IPS-18c (cell line): ENCODE measurements around the gene MRPS27.
"Not testable (repeated sequence)": the region's sequence is repeated elsewhere in the genome, so short reads cannot be mapped to it uniquely, and the experiment has no call there.

ENCODE experiments used
- H3K4me3 ChIP-seq: 2 replicates; pipeline ENCODE4 v1.7.0; 2013; ENCODE audit warnings: low read depth, mild to moderate bottlenecking, low read length, moderate library complexity; ENCODE audit not compliant: insufficient read depth
- H3K9me3 ChIP-seq: one replicate; pipeline ENCODE4 v1.6.1; 2013; ENCODE audit warnings: mild to moderate bottlenecking, low read length, moderate library complexity; ENCODE audit not compliant: control insufficient read depth, insufficient read depth

The MRPS27 gene

DNA sequence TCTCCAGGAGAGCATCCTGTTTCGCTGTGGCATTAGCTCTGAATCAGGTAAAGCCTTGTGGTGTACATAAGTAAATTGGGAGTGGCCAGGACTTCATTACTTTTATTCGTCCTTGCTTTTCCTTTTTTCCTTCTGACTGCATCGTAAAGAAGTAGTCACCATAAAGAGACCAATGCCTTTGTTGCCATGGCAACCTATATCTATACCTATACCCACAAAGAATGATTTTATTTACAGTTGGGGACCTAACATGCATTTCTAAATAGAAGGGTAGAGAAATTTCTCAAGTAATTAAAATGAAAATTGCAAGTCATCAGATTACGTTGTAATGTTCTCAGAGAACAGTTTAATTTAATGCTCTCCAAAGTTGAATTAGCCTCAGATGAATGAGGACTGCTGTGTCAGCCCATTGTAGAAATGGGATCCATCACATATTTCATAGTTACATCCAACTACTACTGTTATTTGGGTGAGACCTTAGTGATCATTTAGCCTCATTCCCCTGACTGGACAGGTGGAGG, 18.7 kb upstream of the MRPS27 start:
- H3K9me3 ChIP-seq, result no peaks in the 10 kb centered on the region
- no peak overlapping the region for H3K4me3 ChIP-seq

DNA sequence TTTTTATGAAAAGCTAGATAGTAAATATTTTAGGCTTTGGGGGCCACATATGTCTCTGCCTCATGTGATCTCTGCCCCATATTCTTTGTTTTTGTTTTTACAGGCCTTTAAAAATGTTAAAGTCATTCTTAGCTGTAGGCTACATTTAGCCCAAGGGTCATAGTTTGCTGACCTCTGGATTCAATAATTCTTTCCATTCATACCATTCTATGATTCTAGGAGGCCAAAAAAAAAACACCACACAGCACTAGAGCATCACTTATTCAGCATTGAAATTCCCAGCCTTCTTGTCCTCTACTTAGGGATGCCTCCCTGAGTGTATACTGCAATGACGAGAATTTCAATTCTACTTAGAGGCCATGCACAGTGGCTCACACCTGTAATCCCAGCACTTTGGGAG, 17.1 kb upstream of the MRPS27 start:
- Histone ChIP-seq H3K4me3 (no peak overlapping the region), H3K9me3 (no peaks in the 10 kb centered on the region)

DNA sequence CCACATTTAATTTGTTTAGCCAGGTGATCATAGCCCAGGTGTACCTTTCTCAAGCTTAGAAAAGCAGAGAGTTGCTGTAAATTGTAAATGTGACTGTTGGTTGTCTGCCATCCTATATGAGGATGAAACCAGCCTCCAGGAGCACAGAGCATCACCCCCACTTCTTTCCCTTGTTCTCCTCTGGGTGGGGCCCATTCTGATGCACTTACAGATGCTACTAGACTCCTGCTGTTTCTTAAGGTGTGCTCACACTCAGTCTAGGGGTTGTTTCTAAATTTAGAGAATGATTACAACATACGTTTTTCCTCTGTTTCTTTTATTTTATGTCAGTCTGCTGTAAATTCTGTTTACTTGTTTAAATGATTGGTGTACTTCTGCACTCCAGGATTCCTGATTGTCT, 10.7 kb upstream of the MRPS27 start:
- H3K4me3 ChIP-seq, result no peak overlapping the region

DNA sequence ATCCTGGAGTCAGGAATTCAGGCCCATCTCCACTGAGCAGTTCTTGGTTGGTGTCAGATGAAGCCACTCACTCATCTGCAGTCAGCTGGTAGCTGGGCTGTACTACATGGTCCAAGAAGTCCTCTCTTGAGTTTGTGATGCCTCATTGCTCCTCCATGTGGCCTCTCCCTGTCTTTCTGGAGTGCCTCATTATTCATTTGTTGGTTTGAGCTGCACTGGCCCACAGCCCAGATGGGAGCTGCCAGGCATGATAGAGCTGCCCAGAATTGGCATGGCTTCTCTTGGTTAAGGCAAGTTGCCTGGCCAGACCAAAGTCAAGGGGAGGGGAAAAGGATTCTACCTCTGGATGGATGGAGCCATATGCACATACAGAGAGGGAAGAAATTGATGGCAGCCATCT, 8.1 kb upstream of the MRPS27 start:
- no peaks in the 10 kb centered on the region for H3K9me3 ChIP-seq
- no peak overlapping the region for H3K4me3 ChIP-seq

More for the DNA sequence above, 10.7 kb upstream of the MRPS27 start:
- no peaks in the 10 kb centered on the region for H3K9me3 ChIP-seq

DNA sequence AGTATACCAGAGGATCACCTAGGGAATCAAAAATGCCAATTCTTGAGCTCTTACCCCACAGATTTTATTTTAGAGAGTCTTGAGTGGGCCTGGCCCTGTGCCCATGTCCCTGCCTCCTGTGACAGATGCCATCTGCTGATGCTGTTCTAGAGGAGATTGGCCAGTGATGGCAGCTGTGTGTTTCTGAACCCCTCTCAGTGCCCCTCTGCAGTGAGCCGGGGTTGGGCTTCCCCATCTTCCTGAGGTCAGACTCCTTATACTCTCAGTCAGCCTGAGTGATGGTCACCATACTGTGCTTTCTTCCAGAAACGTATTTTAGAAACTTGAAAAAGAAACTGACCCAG, 6.2 kb upstream of the MRPS27 start:
- H3K4me3 ChIP-seq, result no peak overlapping the region
- H3K9me3 ChIP-seq, result no peaks in the 10 kb centered on the region

DNA sequence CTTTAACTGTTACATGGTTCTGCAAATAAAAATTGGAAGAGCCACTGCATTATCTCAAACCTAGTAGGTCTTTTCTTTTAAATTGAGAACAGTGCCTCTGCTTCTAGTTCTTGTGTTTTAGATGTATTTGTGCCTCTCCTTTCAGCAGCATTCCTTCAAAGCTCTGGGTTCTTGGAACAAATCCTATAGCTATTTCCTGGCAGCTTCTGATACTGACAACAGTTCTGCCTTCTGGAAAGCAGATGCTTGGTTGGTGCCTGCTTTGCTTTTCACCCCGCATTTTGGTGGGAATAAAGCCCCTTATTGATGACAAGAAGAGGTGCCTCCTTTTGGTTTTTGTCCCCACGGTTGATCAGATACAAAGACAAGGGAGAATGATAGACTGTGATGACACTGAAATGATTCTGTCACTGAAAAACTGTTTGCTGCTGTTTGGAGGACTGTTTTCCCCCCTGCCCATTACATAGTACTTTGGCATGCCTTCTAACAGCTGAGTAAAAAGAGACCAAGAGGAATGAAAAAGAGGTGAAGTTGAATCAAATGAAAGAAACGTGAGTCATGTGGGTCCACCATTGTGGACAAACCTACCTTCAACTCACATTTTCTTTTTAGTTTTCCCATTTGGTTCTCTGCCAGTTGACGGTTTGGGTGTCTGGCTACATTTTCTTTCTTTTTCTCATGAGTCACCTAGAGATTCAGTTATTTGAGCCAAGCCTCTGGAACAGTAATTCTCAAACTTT, 5.7 kb upstream of the MRPS27 start:
- no peak overlapping the region for H3K4me3 ChIP-seq
- H3K9me3 ChIP-seq, result no peaks in the 10 kb centered on the region

DNA sequence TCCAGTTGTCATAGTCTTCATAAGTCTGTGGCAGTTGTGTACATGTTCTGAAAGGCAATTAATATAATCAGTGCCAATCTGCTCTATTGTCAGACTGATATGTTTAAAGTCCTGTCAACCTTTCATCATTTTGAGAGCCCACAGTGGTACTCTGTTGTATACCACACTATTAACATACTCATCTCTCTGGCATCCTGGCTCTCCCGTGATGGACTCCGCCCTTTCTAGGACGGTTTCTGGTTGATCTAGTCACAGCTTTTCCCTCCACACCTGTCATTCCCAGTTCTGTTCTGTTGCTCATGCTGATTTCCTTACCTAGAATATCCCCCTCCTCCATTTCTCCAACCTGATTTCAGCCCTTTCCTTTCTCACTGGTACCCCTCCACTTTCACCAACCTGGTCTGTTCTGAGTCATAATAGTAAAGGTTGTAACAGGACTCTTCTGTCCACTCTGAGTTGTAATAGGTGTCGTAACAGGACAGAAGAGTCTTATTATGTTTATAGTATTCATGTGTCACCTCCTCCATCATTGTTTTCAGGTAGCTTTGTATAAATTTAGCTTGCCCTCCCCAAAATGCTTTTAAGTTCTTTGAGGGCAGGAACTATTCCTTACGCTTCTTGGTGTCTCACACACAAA, 4.3 kb upstream of the MRPS27 start:
- Histone ChIP-seq H3K9me3 (no peaks in the 10 kb centered on the region), H3K4me3 (no peak overlapping the region)

DNA sequence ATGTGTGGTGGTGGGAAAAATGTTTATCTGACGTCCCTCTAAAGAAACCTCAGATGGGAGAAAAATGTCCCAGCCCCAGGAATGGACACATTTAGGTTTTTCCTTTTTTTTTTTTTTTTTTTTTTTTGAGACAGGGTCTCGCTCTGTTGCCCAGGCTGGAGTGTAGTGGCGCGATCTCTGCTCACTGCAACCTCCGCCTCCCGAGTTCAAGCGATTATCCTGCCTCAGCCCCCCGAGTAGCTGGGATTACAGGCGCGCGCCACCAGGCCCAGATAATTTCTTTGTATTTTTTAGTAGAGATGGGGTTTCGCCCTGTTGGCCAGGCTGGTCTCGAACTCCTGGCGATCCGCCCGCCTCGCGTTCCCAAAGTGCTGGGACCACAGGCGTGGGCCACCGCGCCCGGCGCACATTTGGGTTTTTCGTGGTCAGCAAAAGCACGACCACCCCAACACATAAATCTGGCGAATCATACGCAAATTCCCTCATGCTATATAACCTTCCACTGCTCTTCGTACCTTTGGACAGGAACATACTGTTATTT, 535 bp downstream of the MRPS27 start:
- H3K9me3 ChIP-seq, result not testable (repeated sequence)
- peak overlapping the region; percentile 97 for H3K4me3 ChIP-seq

DNA sequence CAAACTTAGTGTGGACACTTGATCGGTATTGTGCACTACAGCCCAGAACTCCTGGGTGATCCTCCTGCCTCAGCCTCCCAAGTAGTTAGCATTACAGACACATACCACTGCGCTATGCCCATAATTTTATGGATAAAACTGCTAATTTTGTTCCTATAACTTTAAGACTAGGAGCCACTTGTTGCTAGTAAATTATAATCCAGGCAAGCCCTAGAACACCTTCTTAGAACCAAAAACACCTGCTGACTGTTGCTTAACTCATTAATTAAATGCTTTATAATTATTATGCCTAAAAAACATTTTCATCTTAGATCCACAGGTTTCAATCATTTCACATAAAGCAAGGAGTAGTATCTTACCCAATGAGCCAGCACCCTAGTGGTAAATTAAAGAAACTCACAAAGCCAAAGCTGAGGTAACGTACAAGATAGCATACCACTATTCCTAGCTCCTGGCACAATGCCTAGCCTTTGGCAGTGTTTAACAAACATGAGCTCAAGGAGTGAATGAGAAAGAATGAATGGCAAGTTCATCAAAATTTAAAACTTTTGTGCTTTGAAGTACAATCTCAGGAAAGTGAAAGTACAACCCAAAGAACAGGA, 5.4 kb downstream of the MRPS27 start:
- Histone ChIP-seq H3K4me3 (no peak overlapping the region), H3K9me3 (peaks cover 2% of the 10 kb centered on the region)

DNA sequence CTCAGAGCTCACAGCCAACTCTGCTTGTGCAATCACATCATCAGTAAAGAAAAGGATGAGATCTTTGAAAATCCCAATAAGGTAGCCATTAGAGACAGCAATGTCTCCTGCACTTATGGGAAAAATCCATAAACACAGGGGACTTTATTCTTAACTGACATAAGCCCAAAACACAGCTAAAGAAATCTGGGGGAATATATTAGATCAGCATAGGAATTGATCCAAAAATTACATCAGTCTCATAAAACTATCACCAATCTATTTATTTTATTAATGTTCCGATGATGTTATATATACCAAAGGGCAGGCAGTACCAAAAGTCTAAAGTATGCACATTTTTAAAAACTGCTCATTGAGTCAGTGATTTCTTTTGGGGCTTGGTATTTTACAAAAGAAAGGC, 6.9 kb downstream of the MRPS27 start:
- Histone ChIP-seq H3K4me3 (no peak overlapping the region), H3K9me3 (peaks cover under 1% of the 10 kb centered on the region)

DNA sequence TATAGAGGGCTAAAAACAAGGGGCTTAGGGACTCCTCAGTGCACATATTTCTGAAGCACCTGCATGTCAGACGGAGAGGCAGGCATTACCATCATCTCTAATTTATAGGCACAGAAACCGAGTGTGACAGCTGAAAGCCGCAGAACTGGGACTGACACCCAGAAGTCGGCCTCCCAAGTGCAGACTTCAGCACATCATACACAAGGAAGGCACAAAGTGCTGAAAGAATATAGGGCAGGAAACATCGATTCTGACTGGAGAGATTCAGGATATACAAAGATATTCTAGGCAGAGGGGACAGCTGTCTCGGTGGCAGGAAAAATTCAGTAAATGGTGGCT, 11.2 kb downstream of the MRPS27 start:
- Histone ChIP-seq H3K4me3 (peak overlapping the region; percentile 34; the same call in 1 of the 2 replicates), H3K9me3 (no peaks in the 10 kb centered on the region)

DNA sequence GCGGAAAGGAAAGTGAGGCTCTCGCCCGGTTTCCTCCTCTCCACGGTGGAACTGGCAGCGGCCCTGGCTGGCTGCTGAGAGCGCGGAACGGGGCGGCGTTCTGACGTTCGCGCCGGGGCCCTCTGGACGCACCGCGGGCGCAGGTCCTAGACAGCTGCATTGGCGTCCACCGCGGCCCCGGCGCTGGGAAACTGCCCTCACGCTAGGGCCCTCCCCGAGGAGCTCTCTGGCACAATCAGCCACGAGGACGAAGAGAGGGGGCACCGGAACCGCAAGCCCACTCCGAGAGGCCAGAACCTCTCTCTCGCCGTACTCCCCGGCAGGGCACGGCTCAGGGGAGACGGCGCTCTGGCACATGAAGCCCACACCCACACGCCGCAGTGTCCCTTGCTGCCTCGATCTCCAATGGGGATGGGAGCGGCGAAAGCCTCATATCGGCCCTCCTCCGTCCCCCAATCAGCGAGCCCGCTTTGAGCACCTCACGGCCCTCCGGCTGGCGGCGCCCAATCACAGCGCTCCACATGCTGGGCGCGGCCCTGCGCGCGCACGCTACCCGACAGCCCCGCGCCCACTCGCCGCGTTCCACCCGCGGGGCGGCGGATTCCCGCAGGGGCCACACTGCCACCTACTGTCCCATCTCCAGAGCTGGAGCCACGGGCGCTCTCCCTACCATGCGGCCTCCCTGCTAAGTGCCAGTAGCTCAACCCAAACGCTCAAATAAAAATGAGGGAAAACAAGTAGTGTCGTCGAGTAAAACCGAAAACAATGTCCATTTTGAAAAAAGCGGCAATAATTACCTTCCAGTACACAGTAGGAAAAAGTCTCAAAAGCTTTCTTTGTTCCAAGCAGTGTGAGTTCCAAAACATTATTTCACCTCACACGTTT, 11.8 kb downstream of the MRPS27 start:
- no peaks in the 10 kb centered on the region for H3K9me3 ChIP-seq
- peak overlapping the region; percentile 61 for H3K4me3 ChIP-seq

DNA sequence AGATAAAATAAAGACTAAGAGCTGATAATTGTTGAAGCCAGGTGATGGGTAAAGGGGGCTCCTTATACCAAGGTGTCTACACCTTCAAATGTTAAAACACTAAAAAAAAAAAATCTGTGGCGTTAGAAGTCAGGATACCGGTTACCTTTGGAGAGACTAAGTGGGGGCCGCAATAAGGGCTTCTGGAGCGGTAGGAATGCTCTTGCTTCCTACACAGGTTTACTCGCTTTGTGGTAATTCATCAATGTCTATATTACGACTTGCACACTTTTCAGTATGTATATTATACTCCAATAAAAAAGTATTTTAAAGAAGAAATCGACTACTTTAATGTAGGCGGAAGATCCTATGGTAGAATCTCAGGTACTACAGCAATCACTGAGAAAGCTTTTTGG, 12.5 kb downstream of the MRPS27 start:
- peak overlapping the region; percentile 61 for H3K4me3 ChIP-seq
- no peaks in the 10 kb centered on the region for H3K9me3 ChIP-seq

DNA sequence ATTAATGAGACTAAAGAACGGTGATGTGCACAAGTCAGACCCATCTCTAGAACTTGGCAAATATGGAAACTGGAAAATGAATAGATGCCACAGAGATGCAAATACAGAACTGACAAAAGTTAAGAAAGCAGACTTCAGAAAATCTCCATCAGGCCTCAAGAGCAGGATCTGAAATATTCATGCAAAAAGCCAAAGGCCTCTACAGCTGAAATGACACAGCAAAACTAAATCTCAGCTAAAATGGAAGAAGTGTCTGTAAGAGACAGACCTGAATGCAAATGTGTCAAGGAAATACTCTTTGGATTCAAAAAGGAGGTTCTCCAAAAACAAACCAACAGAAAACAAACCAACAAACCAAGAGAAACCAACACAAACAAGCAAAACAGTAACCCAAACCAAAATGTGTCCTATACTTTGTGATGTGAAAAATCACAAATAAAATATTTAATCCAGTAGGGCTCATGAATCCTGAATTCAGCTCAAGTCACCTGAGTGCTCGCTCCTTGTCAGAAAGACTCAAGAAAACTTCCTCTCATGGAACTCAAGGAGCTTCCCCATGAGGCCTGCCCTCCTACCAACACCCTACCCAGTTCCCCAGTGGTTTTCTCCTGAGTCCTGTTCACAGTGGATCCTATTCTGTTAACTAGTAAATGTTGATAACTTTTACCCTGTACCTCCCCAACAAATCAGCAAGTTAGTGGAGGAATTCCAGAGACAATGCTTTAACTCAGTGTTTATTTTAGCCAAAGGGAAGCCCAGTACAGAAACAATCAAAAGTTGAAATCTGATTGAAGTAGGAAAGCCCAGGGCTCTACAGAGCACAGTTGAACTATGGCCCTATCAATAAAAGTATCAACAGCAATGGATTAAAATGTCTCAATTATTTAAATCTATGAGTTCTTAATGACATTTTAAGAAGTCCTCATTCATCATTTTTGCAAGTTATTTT, 14.6 kb downstream of the MRPS27 start:
- Histone ChIP-seq H3K4me3 (no peak overlapping the region), H3K9me3 (no peaks in the 10 kb centered on the region)

DNA sequence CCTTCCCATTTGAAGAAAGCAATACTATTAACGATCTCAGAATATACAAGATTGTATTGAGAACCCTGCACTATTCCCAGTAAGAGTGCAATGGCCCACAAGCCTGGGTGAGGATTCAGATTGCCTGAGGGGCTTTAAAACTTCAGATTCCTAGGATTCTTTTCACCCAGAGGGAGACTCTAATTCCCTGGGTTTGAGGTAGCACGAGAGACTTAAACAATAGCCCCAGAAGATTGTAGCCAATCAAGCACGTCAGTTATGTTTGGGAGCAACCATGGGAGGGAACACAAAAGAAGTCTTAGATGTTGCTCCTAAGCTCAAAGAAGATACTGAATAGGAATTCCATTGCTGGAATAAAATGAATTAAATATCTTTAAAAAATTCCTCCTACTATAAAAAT, 17.9 kb downstream of the MRPS27 start:
- Histone ChIP-seq H3K4me3 (no peak overlapping the region), H3K9me3 (no peaks in the 10 kb centered on the region)

DNA sequence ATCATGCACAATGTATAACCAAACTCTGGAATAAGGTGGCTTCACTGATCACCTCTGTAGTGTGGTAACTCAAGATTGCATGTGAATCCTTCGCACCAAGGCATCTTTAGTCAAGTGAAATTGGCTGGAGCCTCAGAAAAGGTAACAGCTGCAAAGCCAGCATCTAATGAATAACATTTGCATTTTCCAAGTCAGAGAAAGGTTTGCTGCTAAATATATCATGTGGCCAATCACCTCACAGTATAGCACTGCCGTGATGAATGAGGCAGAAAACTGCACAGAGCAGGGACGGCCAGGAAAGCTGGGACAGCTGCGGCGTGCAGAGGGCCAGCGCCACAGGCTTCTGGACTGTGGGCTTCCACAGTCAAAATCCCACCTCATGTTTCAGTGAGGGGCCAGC, 18.5 kb downstream of the MRPS27 start:
- H3K9me3 ChIP-seq, result no peaks in the 10 kb centered on the region
- H3K4me3 ChIP-seq, result no peak overlapping the region
